Dedifferentiated amniotic fluid mesenchymal stem cell (primary cell): Measurements from ENCODE around the gene SVOP.

Experiments used
- DNase-seq: peaks from one replicate; pipeline ENCODE4 v3.0.0-alpha.2; 2016; ENCODE audit errors: extremely low spot score

The SVOP gene

DNA sequence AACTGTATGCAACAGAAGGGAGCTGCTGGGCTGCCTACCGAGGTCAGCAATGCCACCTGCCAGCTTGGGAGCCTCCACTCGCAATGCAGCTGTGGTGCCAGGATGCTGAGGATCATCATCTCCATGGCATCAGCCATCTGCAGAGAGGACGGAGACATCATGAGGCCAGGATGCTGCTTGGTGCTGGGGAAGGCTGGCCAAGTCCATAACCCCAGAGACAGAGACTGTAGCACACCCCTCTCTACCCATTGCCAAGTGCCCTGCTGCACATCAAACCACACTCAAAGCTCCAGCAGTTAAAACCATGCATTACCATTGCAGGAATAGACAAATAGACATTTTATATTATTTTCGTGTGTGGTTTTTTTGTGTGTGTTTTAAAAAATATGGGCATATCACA is 43.5 kb downstream of the SVOP start:
- no peak for DNase-seq

DNA sequence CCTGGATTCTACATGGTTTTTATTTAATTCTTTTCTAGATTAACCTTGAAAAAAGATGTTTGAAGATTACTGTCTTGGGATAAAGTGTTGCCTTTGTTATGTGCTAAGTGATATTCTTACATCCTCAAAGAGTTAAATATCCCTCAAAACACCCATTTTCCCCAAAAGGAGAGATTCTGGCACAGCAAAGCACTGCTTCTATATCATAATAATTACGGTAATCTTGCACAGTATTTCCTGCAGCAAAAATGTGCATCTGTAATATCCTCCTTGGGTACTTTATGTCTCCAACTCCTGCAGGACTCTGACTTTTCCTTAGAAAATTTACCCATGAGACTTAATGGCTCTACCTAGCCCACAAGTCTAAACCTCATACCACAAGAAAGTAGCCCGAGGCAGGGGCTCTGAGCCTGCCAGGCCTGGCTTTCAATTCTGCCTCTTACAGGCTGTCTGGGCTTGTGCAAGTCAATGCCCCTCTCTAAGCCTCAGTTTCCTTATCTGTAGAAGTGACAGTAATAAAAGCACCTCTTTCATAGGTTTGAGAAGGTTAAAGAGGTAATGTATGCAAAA is 45.8 kb downstream of the SVOP start:
- DNase-seq: no peak

GRCh38 chr12:108973629-108974152 is 47.2 kb downstream of the SVOP start:
- DNase-seq: no peak

DNA sequence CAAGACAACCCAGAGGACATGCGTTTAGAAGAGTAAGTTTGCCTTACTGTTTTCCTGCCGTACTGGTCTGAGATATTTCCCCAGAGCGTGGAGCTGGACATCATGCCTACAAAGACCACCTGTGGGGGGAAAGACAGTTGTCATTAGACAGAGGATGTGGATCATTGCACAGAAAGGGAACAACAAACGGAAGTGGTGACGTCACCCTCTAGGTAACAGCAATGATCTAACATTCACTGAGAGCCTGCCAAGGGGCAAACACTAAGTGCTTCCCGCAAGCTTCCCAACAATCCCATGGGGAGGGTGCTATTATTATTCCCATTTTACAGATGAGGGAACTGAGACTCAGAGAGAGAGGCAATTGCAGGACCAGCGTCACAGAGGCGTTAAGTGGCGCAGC is 48.5 kb downstream of the SVOP start:
- no peak for DNase-seq

GRCh38 chr12:108969622-108970021 is 51.2 kb downstream of the SVOP start:
- no peak for DNase-seq

DNA sequence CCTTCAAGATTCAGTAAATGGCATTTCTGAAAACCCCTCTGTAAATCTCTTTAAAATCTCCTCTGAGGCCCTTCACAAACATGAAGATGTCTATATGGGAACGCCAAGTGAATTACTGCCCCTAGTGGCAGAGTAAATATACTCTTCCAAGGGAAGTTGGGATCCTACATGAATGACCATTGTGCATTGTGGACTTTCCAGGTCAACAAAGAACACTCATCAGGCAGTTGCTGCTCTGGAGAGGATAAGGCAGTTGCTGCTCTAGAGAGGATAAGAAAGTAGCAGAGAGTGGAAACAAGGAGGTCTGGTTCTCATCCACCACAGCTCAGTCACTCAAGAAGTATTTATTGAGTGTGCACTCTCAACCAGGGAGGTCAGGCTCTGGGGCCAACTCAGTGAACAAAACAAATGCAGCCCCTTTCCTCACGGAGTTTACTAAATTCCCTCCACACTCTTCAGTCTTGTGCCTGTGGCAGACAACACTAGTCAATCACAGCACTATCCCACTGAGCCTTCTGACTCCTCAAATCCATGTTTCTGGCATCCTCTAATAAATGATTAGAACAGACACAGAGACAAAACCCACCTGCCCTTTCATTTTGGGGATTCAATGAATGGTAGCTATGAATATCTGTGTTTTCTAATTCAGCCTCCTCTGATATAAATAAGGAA is 52.9 kb downstream of the SVOP start:
- no peak for DNase-seq

GRCh38 chr12:108966378-108967151 is 54.3 kb downstream of the SVOP start:
- no peak for DNase-seq

DNA sequence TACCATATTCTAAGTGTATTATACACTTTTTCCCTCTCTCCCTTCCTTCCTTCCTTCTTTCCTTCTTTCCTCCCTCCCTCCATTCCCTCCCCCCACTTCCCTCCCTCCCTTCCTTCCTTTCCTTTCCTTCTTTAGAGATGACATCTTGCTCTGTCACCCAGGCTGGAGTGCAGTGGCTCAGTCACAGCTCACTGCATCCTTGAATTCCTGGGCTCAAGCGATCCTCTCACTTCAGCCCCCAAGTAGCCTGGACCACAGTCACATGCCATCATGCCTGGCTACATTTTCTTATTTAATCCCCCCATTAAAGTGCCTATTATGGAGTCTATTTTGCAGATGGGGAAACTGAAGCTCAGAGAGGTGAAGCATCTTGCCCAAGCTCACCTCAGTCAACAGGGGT is 55.0 kb downstream of the SVOP start:
- DNase-seq: no peak

GRCh38 chr12:108964371-108965352 is 56.2 kb downstream of the SVOP start:
- DNase-seq: no peak

DNA sequence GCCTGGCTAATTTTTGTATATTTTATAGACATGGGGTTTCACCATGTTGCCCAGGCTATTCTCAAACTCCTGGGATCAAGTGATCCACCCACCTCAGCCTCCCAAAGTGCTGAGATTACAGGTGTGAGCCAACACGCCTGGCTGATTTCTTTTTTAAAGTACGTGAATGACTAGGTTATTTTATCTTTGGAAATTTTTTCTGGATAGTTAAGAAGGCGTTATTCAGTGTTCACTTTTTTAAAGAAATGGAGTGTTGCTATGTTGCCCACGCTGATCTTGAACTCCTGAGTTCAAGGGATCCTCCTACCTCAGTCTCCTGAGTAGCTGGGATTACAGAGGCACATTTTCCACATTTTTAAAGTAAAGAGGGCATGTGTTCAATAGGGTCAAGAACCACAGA is 58.6 kb downstream of the SVOP start:
- no peak for DNase-seq

DNA sequence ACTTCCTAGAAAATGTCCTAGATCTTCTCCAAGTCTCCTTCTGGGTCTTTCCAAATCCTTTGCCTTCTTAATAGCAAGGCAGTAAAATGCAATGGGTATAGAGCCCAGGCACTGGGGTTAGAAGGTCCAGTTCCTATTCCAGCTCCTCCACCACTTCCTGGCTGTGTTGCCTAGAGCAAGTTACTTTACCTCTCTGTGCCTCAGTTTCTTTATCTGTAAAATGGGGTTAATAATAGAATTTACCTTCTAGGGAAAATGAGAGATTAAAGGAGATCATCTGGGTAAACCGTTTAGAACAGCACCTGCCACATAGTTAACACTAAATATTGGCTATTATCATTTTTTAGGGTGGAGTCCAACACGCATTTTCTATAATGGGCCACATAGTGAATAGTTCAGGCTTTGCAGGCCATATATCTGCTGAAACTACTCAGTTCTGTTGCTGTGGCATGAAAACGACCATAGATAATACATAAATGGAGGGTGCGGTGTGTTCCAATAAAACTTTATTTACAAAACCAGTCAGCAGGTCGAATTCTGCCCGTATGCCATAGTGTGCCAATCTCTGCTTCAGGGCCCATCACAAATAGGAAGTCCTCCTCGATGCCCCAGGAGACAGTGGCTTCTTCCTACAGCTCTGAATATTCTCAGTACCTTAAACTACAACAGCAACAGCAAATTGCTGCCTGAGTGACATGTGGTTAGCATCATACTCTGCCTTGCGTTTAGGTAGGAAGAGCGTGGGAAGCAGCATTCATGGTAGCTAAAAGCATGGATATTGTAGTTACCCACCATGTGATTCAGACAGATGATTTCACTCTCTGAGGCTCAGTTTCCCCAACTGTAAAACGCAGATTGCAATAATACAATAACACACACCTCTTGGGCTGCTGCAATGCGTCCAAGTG is 60.9 kb downstream of the SVOP start:
- no peak for DNase-seq

DNA sequence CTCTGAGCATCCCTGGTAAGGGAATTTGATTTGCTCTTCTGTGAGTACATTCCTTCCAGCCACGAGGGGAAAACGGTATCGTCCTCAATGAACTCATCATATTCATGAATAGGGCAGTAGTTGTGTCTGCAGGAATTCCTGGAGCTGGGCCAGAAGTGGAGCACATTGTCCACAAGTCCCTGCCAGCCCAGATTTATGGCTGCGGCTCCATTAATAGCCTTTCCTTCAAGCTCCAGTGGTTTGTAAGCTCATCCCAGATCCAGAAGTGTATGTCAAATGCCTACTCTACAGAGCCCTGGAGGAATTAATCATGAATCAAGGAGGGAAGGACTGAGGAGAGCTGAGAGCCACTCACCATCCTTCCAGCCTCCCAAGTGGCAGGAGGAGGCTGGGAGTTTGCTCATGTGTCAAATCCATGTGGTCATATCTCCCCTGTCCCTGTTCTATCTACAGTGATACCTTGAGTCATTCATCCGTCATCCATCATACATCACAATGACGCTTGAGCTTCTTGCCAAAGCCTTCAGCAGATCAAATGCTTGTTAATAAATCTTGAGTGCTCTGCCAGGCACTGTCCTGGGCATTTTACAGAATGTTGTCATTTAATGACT is 65.5 kb downstream of the SVOP start:
- DNase-seq: no peak

GRCh38 chr12:108950991-108951739 is 69.7 kb downstream of the SVOP start:
- peak; percentile 60 for DNase-seq

- DNase-seq: no peak
These were observed 70.9 kb downstream of the SVOP start for GRCh38 chr12:108949976-108950375.

DNA sequence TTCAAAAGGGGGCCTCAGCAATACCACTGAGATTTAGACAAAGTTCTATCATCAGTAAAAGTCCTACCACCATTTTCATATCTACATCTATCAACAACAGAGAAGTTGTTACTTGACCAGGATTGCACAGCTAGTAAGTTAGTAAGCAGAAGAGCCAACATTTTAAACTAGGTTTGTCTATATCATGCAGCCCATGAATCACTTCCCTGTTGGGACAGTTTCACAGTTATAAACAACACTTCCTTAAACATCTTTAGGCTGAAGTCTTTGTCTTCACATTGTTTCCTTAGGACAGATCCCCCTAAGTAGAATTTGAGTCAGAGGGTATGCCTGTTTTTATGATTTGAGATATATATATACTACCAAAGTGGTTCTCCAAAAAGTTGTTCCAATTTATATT is 72.5 kb downstream of the SVOP start:
- DNase-seq: no peak

DNA sequence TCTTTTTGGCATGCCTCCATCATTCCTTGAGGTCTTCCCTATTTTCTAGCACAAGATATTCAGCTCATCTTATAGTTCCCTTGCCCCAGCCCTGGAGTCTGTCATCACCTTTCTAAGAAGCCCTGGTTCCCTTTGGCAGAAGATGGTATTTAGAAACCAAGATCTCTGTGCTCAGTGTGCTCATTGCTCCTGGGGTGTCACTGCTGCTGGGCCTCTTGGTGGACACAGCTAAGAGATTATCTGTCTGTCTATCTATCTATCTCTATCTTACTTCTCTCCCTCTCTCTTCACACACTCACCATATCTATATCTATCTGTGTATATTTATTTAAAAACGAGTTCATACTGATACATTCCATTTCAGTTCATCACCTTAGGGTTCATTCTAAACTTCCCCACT is 73.8 kb downstream of the SVOP start:
- DNase-seq: no peak

- DNase-seq: no peak
These were observed 80.7 kb downstream of the SVOP start for GRCh38 chr12:108940138-108940537.

DNA sequence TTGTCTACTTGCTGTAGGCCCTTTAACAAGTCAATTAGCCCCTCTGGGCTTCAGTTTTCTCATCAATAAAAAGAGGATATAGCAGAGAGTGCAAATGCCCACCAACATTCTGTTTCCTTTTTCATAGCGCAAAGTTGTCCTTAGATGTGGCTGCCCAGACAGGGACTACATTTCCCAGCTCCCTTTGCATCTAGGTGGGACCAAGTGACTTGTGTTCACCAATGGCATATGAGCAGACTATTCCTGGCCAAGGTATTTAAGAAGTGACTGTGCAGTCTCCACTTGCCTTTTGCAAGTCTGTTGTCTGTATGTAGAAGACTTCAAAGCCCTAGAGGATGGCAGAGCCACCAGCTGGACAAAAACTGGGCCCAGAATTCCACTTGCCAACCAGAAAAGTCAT is 81.3 kb downstream of the SVOP start:
- DNase-seq: no peak

DNA sequence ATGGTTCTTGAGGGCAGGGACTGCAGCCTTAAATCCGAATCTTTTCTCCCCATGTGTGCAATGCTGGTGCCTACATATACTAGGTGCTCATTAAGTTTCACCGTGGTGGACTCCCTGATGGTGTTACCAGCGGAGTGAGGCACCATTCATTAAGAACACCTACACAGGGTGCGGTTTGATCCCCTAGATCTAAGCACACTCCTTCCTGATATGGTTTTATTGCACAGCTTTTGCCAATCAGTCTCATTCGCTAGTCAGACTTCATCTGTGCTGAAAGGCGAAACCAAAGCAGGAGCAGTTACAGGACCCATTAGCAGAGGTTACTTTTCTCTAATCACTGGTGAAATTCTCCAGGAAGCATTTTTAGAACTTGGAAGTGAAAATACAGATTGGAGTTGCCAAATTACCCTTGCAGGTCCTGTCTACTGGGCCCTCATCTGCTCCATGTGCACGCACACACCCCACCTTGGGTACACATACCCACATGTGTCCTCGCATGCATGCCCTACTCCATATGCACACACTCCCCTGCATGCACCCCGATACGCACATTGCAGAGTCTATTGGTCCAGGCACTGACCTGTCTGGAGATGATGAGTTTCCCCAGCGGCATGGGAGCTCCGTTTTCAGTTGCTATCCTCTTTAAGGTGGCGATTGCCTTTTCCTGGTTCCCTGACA is 82.5 kb downstream of the SVOP start:
- DNase-seq: no peak
